CD4-positive, alpha-beta T cell treated with Interleukin-12 subunit alpha and Interleukin-12 subunit beta, for 1 hour (primary cell): ENCODE results near the gene PNPLA8.
"Not testable (repeated sequence)": the region's sequence is repeated elsewhere in the genome, so short reads cannot be mapped to it uniquely, and the experiment has no call there.

ENCODE experiments used
- DNase-seq: peaks from one replicate; pipeline ENCODE4 v3.0.0-alpha.2; 2020

PNPLA8 gene

GRCh38 chr7:108467391-108467790, 58.5 kb downstream of the PNPLA8 start:
- no peak for DNase-seq

- DNase-seq, result not testable (repeated sequence)
Observed at GRCh38 chr7:108466322-108466721, 59.6 kb downstream of the PNPLA8 start.

GRCh38 chr7:108464743-108465142, 61.2 kb downstream of the PNPLA8 start:
- no peak for DNase-seq

- peak; percentile 13 for DNase-seq
Observed at GRCh38 chr7:108463613-108464012, 62.3 kb downstream of the PNPLA8 start.

GRCh38 chr7:108461840-108462239, 64.1 kb downstream of the PNPLA8 start:
- no peak for DNase-seq

GRCh38 chr7:108460964-108461363, 65.0 kb downstream of the PNPLA8 start:
- DNase-seq, result no peak

GRCh38 chr7:108459922-108460551, 65.9 kb downstream of the PNPLA8 start:
- DNase-seq, result no peak

GRCh38 chr7:108457871-108458270, 68.1 kb downstream of the PNPLA8 start:
- no peak for DNase-seq

GRCh38 chr7:108456845-108457540, 68.9 kb downstream of the PNPLA8 start:
- no peak for DNase-seq

GRCh38 chr7:108455998-108456677, 69.8 kb downstream of the PNPLA8 start, which contains the start of gene NRCAM:
TSS of gene NRCAM (minus strand) at chr7:108456436. CDS start at chr7:108240064, 216,372 bp downstream.
- no peak for DNase-seq

GRCh38 chr7:108455551-108455997, 70.4 kb downstream of the PNPLA8 start:
- DNase-seq, result no peak

GRCh38 chr7:108454674-108455550, 71.0 kb downstream of the PNPLA8 start:
- no peak for DNase-seq

GRCh38 chr7:108454317-108454673, 71.6 kb downstream of the PNPLA8 start:
- DNase-seq, result no peak

GRCh38 chr7:108453320-108453719, 72.6 kb downstream of the PNPLA8 start:
- no peak for DNase-seq

GRCh38 chr7:108452707-108453106, 73.2 kb downstream of the PNPLA8 start:
- DNase-seq, result no peak

- no peak for DNase-seq
Observed at GRCh38 chr7:108451296-108451848, 74.6 kb downstream of the PNPLA8 start.

- DNase-seq, result no peak
Observed at GRCh38 chr7:108450160-108450559, 75.8 kb downstream of the PNPLA8 start.

GRCh38 chr7:108449521-108449920, 76.4 kb downstream of the PNPLA8 start:
- no peak for DNase-seq

GRCh38 chr7:108448584-108449505, 77.1 kb downstream of the PNPLA8 start:
- DNase-seq, result no peak

- DNase-seq, result no peak
Observed at GRCh38 chr7:108442039-108442568, 83.8 kb downstream of the PNPLA8 start.

- no peak for DNase-seq
Observed at GRCh38 chr7:108441392-108441955, 84.5 kb downstream of the PNPLA8 start.
